Transverse colon (tissue), 3 donors: ENCODE data around the gene ALPK3.

Experiments
- EP300 ChIP-seq: sonication (generic); formaldehyde crosslinking; IDR thresholded peaks from one replicate; pipeline ENCODE4 v1.6.1; 2017; ENCODE audit warnings: antibody characterized with exemption, low read depth
- TF ChIP-seq, protein P1 (sequence below), 5 experiments: fragments of 200-600 bp in 3 of 5; fragments of 450-650 bp in 2 of 5; sonication (generic) in 3 of 5; IDR thresholded peaks; 1 replicate in 2 of 5; 2 replicates in 3 of 5; pipeline ENCODE4 v1.5.1; 2016 to 2017; ENCODE audit warnings: antibody characterized with exemption in 5 of 5, inconsistent platforms in 3 of 5, mild to moderate bottlenecking in 2 of 5, moderate library complexity in 1 of 5

GRCh38 chr15:84842781-84843180, 25.6 kb downstream of the ALPK3 start:
- TF ChIP-seq, protein P1, sequence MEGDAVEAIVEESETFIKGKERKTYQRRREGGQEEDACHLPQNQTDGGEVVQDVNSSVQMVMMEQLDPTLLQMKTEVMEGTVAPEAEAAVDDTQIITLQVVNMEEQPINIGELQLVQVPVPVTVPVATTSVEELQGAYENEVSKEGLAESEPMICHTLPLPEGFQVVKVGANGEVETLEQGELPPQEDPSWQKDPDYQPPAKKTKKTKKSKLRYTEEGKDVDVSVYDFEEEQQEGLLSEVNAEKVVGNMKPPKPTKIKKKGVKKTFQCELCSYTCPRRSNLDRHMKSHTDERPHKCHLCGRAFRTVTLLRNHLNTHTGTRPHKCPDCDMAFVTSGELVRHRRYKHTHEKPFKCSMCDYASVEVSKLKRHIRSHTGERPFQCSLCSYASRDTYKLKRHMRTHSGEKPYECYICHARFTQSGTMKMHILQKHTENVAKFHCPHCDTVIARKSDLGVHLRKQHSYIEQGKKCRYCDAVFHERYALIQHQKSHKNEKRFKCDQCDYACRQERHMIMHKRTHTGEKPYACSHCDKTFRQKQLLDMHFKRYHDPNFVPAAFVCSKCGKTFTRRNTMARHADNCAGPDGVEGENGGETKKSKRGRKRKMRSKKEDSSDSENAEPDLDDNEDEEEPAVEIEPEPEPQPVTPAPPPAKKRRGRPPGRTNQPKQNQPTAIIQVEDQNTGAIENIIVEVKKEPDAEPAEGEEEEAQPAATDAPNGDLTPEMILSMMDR (IDR thresholded peaks at IDR 0.05): no peak
- no peak for TF ChIP-seq EP300
